Stimulated activated CD4-positive, alpha-beta T cell treated with anti-CD3 and anti-CD28 coated beads, Interleukin-1b, Interleukin-23, amount 100 ng/mL, for 24 hours (primary cell): Measurements from ENCODE around the gene EIF5.
"Not testable (repeated sequence)": the region's sequence is repeated elsewhere in the genome, so short reads cannot be mapped to it uniquely, and the experiment has no call there.

ENCODE experiments used
- DNase-seq, 4 experiments: peaks; one replicate each; pipeline ENCODE4 v3.0.0-alpha.2; 2020; ENCODE audit warnings: low read depth in 4 of 4, low spot score in 1 of 4

Gene EIF5

DNA sequence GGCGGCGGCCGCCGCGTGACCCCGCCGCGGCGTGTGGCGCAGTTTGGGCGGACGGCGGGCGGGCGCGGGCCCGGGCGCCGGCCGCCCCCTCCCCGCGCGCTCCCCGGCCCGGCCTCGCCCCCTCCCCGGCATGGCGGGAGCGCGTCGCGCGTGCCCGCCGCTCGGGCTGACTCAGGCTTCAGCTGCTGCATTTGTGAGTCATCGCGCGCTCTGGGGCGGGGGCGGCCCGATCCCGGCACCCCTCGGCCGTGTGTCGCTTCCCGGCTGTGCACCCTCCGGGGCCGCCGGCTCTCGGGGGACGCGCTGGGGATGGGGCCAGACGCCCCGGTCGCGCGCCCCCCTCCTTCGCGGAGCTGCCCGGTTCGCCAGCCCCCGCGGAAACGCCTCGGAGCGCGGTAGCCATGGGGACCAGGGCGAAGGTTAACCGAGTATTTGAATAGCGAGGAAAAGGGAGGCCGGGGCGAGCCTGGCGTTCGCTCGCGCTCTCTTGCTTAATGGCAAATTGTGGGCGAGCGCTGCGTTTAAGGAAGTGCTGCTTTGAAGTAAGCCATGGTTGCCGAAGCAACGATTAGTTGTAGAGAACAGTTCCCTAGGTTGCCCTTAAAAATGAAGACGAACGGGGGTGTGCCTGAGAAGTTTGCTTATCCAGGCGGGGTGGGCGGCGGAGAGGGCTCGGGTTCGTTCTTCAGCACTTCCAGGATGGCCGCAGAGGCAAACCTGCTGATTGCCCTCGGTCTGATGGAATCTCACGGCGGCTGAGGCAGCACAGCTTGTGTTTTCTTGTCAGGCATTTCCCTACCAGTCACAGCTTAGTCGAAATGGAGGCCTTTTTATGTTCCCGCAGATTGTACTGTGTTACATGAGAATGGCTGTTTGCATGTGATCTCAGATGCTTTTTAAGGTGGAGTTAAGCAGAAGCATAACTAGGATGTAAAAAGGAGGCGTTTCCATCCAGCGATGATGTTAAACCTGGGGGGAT lies 896 bp downstream of the EIF5 start:
- DNase-seq, result peak; percentile 72 to 77 (median 74)

DNA sequence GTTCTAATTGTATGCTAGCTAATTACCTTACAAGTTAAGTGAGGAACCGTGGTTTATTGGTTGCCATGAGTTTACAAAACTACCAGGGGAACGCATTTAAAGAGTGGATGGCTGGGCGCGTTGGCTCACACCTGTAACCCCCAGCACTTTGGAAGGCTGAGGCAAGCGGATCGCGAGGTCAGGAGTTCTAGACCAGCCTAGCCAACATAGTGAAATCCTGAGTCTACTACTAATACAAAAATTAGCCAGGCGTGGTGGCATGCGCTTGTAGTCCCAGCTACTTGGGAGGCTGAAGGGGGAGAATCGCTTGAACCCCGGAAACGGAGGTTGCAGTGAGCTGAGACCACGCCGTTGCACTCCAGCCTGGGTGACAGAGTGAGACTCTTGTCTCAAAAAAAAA lies 2.2 kb downstream of the EIF5 start:
- no peak for DNase-seq

DNA sequence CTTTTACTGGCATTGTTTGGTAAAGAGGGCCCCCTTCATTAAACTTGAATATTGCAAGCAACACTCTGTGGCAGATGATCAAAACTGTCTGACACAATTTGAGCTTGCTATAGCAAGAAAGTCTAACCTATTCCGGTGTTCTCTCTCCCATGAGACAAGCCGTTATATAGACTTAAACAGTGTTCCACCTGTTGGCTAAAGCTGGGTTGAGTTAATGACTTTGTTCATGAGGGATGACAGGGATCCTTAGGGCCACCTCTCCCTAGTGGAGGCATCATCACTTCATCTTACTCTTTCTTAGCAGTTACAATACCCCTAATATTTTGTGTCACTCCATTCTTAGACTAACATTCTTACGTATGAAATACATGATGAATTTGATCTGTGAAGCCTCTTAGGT lies 3.8 kb downstream of the EIF5 start:
- no peak for DNase-seq

DNA sequence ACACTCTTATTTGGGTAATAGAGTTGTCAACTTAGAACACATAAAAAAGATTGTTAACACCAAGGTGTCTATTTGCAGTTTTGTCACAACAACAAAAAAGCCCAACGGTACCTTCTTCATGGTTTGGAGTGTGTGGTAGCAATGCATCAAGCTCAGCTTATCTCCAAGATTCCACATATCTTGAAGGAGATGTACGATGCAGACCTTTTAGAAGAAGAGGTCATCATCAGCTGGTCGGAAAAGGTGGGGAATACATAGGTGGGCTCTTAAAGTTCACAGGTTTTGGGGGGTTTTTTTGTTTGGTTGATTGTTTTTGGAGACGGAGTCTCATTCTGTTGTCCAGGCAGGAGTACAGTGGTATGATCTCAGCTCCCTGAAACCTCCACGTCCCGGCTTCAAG lies 5.5 kb downstream of the EIF5 start:
- no peak for DNase-seq

DNA sequence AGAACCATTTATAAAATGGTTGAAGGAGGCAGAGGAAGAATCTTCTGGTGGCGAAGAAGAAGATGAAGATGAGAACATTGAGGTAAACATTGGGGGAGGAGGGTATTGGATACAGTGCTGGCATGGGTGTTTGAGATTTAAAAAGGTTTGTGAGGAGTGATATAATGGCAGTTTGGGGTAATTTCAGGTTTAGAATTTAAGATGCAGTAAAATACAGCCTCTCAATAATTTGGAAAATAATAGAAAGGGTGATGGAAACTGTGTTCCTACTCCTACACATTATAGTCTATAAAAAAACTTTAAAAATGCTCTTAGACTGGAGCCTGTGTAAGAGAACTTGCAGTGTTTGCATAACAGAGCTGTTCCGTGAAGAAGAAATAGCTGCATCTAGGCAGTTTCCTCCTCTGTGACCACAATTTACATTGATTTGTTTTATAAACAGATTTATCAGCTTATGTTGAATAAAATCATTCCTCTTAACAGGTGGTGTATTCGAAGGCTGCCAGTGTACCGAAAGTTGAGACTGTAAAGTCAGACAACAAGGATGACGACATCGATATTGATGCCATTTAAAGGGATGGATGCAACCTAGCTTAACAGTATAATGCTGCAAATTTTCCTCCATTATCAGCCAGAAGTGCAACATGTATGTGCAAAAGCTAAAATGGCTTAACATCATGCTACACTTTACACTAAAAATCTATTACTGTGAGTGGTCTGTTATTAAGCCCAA lies 6.6 kb downstream of the EIF5 start:
- DNase-seq, result no peak

DNA sequence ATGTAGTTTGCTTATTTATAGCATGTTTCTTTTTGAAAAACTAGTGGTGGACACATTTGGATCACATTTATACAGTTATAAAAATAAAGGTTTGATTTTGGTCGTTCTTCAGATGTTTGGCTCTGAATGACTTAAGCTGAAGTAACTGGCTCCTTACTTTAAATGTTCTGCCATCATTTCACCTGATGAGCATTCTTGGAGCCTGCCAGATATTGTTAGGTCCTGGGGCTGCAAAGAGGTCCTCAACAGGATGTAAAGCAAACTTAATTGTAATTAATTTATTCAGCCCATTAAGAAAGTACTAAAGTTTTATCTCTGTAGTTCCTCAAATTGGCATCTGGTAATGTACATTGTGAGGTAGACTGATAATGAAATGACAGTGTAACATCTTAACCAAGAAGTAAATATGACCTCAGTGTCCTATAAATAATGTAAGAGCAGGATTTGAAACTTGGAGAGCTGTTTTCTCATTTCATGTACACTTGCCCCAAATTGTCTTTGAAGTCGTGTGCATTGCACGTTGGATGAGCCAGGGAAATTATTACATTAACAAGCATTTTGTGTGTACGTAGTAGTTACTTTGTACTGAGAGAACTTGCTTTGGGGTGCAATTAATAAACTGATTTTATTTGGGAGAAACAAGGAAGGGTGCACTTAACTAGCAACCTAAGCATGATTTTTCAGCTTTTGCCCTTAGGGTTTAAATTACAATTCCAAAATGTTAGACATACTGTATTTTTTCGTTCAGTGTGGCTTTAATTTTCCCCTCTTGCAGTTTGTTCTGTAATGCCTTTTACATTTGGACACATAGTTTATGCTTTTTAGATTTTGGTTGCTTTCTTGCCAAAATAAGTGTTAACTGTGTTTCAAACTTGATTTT lies 7.5 kb downstream of the EIF5 start:
- DNase-seq, result no peak

DNA sequence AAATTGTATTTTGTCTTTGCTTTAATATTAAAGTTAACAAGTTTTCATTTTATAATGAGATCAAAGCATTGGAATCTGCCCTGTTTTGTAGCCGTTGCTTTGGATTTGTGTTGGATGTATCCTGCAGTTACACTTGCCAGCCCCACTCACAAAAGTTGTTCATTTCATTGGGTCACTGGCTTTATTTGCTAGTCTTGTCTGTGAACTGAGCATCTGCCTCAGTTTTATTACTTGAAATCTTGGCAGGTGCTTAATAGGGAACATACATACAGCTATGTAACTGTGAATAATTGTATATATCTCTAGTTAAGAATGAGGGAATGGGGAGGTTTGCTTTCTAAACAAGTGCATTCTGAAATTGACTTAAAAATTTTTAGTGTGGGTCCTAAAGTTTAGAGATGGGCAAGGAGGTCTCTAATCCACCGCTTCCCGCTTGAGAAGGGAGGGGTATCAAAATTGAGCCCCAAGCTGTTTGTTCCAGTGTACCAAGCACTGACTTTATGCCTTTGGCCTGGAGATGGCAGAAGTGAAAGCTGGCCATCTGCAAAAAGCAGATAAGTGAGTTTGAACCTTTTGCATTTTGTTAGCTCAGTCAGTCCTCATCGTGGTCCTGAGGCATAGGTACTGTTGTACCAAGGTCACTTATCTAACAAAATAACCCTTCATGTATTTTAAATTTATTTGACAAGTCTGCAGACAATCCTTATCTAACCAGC lies 9.3 kb downstream of the EIF5 start:
- DNase-seq, result no peak

DNA sequence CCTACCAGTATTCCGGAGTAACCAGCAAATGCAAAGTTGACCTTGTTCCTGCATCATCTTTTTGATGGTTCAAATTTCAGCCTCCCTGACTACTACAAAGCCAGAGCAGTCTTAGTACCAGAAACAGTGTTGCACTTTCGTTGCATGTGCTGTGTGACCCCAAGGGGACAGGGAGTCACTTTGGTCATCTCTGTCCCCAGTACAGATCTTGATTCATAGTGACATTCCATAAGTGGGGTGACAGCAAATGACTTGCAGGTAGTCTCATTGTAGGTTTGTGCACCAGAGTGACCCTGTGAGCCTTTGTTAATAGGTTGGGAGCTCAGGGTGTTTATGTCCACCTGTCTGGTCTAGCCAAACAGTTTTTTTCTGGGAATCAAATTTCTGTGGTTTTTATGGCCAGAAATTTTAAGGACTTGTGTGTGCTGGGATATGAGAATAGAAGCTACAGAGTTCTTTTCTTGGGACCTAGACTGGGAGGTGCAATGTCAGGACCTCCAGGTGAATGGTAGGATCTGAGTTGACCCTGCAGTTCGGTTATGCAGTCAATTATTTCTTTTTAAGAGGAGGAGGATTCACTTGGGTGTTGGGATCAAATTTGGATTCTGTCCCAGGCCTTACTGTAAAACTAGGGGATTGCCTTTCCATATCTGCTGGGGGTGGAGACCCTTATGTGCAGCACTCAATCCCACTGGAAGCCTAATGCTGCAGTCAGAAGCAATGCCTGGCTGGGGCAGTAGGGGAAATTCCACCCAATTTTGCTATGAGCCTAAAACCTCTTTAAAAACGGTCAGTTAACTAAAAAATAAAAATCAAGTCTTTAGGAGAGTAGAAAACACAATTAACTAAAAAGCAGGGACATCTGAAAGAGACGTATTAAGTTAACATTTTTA lies 10.1 kb downstream of the EIF5 start:
- DNase-seq, result no peak

DNA sequence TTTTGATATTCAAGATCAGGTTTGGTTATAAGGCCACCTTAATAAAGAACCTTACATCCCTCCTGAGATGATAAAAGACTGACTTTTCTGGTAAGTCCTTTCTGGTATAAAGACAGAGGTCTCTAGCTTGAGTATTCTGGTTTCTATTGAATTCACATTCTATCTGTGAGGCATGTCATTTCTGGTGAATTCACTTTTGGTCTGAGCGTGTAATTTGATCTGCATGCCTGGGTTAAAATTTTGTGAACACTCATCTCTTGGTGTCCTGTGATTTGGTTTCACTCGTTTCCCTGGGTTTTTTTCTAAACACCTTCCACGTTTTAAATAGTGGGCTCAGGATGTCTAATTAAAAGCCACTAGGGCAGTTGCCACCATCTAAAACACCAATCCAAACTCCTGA lies 12.2 kb downstream of the EIF5 start:
- no peak for DNase-seq

DNA sequence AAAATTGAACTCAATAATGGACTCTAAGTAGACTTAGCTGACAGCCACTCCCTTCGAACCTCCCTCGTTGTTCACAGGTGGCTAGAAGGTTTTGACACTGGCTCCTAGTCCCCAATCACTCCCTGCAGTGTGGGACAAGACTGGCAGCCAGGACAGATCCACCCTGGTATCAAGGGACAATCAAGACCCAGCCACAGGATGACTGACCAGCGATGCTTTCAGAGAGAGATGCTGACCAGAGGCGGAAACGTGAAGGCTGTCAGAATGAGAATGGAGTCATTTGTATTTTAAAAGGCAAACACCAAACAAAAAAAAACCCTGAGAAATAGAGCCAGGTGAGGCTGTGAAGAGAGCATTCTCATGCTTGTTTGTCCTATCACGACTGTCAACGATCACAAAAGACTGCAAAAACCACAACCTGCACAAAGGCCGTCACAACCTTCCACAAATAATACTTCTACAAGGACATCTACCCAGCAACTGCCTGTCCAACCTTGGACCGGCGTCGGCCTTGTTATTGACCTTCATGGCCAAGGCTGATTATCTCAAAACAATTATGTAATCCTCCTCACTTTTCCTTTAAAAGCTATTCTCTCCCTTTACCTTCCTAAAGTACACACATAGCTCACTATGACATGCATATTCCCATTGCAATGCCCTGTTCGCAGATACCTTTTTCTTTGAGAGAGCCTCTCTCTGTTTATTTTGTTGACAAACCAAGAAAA lies 13.2 kb downstream of the EIF5 start:
- DNase-seq, result no peak

DNA sequence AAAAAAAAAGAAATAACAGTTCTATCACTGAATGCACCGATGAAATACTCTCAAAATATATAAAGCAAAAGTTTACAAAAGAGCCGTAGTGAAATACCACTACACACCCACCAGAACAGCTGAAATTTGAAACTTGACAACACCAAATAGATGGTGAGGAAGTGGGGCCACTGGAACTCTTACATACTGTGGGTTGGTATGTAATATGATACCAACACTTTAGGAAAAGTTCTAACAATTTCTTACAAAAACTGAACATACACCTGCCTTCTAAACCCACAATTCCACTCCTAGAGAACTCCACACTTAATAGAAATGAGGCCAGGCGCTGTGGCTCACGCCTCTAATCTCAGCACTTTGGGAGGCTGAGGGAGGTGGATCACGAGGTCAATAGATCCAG lies 14.1 kb downstream of the EIF5 start:
- no peak for DNase-seq

DNA sequence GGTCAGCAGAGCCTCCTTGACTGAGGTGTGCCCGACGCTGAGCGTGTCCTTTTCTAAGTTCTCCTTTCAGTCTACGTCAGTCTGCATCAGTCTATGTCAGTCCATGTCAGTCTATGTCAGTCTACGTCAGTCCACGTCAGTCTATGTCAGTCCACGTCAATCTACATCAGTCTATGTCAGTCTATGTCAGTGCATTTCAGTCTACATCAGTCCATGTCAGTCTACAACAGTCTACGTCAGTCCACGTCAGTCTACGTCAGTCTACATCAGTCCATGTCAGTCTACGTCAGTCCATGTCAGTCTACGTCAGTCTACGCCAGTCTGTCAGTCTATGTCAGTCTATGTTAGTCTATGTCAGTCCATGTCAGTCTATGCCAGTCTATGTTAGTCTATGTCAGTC lies 15.9 kb downstream of the EIF5 start:
- DNase-seq, result no peak

DNA sequence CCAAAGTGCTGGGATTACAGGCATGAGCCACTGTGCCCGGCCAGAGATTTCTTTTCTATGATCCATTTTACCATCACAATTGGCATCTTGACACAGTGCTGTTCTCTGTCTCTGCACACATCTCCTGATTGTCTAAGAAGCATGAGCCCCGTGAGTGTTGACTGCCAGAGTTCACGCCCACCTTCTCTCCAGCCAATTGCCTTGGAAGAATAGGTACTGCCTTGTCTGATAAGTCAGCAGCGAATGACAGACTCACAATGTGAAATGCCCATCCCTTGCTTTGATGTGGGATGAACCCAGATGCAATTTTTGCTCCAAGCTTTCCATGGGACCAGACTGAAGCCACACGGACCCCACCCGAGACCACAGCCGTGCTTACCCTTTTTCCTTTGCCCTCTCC lies 19.3 kb downstream of the EIF5 start:
- DNase-seq, result no peak

DNA sequence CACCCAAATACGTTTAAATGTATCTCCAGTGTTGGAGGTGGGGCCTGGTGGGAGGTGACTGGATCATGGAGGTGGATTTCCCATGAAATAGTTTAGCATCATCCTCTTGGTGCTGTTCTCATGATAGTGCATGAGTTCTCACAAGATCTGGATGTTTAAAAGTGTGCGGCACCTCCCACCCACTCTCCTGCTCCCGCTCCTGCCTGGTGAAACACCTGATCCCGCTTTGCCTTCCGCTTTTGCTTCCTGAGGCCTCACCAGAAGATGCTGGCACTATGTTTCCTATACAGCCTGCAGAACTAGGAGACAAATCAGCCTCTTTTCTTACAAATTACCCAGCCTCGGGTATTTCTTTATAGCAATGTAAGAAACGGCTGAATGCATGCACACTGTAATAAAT lies 20.1 kb downstream of the EIF5 start:
- DNase-seq, result no peak

DNA sequence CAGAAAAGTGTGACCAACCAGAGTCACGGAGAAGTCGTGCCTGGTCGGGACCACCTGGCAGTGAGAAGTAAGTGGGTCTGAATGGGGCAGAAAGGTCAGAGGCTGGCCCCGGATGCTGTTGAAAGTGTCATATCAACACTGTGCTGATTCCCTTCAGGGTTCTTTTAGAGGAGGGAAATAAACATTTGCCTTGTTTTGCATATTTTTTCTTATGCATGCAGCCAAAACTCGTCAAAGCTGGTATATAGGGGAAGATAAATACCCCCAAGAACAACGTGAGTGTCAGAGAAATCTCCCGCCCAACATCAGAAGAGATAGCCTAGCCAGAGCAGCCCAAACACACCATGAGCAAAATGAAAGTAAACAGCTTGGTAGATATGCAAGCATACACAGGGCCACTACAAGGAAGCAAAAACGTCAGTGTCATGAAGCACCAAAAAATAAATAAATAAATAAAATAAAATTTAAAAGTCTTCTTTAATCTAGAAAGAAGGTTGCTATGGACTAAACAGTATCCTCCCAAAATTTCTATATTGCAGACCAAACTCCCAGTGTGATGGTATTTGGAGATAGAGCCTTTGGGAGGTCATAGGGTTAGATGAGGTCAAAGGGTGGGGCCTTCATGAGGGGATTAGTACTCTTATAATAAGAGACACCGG lies 22.1 kb downstream of the EIF5 start:
- DNase-seq, result no peak

DNA sequence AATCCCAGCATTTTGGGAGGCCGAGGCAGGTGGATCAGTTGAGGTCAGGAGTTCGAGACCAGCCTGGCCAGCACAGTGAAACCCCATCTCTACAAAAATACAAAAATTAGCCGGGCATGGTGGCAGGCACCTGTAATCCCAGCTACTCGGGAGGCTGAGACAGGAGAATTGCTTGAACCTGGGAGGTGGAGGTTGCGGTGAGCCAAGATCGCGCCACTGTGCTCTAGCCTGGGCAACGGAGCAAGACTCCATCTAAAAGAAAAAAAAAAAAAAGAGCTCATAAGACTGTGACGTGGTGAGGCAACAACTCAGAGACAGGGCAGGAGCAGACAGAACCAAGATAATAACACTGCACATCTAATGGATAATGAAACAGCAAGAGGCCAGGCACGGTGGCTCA lies 23.5 kb downstream of the EIF5 start:
- not testable (repeated sequence) for DNase-seq

DNA sequence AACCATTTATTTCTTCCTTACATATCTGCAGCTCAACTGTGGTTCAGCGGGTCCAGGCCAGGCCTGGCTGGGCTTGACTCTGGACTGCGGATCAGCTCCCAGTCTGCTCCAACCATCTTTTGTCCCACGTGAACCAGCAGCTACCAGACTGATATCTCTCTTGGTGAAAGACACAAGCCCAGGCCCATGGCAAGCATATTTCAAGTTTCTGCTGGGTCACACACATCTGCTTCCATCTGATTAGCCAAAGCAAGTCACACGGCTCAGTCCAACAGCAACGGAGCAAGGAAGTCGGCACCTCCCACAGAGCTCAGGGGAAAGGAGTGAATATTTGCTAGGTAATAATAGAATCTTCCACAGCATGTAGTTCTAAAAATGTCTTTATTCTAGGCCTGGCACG lies 26.5 kb downstream of the EIF5 start:
- no peak for DNase-seq

DNA sequence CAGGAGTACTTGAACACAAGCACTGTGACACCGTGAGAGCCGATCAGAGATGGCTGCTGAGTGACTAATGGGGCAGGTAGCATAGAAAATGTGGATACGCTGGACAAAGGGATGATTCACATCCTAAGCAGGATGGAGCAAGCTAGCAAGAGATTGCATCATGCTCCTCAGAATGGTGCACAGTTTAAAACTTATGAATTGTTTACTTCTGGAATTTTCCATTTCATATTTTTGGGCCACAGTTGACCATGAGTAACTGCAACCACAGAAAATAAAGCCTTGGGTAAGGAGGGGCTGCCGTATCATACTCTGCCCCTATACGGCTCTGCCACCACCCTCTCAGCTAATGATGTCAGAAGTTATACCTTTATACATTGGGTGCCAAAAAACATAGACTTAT lies 27.8 kb downstream of the EIF5 start:
- no peak for DNase-seq

DNA sequence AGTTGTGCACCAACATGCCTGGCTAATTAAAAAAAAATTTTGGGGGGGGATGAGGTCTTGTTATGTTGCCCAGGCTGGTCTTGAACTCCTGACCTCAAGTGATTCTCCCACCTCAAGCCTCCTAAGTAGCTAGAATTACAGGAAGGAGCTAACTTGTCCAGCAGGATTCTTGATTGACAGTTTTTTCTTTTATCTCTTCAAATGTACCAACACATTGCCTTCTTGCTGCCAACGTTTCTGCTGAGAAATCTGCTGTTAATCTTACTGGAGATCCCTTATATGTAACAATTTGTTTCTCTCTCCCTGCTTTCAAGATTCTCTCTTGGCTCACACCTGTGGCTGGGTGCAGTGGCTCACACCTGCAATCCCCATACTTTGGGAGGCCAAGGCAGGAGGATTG lies 28.7 kb downstream of the EIF5 start:
- no peak for DNase-seq
